Lower leg skin (tissue), 4 donors: ENCODE measurements around the gene NCKAP5L. TPM values are rescaled to one million over a fixed set of nuclear protein-coding genes. Genes with fewer than 3 reads are reported as not detected.

Experiments
- DNase-seq, 2 donors: peaks; one replicate each; pipeline ENCODE4 v3.0.0-alpha.2; 2019; ENCODE audit warnings: low spot score in 2 of 2
- H3K4me3 ChIP-seq: fragments of 200-600 bp; sonication (generic); 2 replicates; pipeline ENCODE4 v1.5.1; 2017; ENCODE audit warnings: mild to moderate bottlenecking, low read depth; ENCODE audit not compliant: poor library complexity, severe bottlenecking
- CTCF ChIP-seq, 3 donors: fragments of 450-650 bp; IDR thresholded peaks; one replicate each; pipeline ENCODE4 v1.5.1; 2016; ENCODE audit warnings: antibody characterized with exemption in 3 of 3, mild to moderate bottlenecking in 3 of 3, moderate library complexity in 2 of 3
- POLR2A ChIP-seq, 2 donors: fragments of 450-650 bp; IDR thresholded peaks; one replicate each; pipeline ENCODE4 v1.6.1; 2016 to 2017; ENCODE audit warnings: antibody characterized with exemption in 2 of 2, mild to moderate bottlenecking in 1 of 2, moderate library complexity in 1 of 2
- WGBS, 2 donors: methylation state at CpG; one replicate each; pipeline ENCODE4 v1.1.5; 2018; 5-methylcytosine and 5-hydroxymethylcytosine counted together
- intact Hi-C: fragments of 100-400 bp; cut with DNase I; formaldehyde crosslinking; loops from one replicate; pipeline ENCODE4 v1.15.0; 2023; ENCODE audit warnings: low total_unique reads
- total RNA-seq, 4 donors: library from RNA; depleted of rRNA; stranded (reverse); fragments of >200 nt; gene quantifications; one replicate each; pipeline ENCODE4 v1.1.0, GENCODE V29; 2016

The NCKAP5L gene
- total RNA-seq, 4 donors from 2014 or later, result 6.1 to 12.9 (median 9.0) TPM

- DNase-seq, result no peak
- intact Hi-C loops, result no loop called here
- WGBS, 2 donors, result 83 to 85% methylated on average over 4 of the region's 4 CpGs
- no peak for TF ChIP-seq POLR2A (IDR thresholded peaks at IDR 0.05)
- H3K4me3 ChIP-seq, result no peak overlapping the region
These were observed 16.2 kb downstream of the NCKAP5L start for GRCh38 chr12:49811961-49812401.

- intact Hi-C loops, result no loop called here
- peak in 1 of 2 donors; percentile 54 for DNase-seq
- WGBS, 2 donors, result 71 to 81% methylated on average over 5 of the region's 5 CpGs
- no peak for TF ChIP-seq POLR2A (IDR thresholded peaks at IDR 0.05)
- no peak for TF ChIP-seq CTCF (IDR thresholded peaks at IDR 0.05)
- H3K4me3 ChIP-seq, result no peak overlapping the region
These were observed 17.1 kb downstream of the NCKAP5L start for GRCh38 chr12:49811136-49811535.

DNA sequence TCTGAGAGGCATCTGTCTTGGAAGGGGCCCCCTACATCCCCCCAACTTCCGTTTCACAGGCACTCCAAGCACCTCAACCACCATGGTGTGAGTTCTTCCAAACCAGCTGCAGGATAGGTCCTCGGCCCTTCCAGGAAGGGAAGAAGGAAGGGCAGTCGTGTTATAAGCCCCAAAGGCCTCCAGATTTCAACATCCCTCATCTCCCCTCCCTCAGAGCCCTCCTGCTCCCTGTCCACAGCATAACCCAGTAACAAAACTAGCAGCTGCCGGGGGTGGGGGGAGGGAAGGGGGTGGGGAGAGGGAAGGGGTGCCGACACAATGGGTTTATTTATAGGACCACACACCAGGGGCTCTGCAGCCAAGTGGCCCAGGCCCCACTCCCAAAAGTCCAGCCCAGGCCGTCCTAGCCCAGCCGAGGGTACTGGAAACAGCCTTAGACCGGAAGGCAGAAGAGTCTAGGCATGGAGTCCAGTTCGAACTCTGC lies 18.3 kb downstream of the NCKAP5L start:
- peak in 1 of 2 donors; percentile 72 for DNase-seq
- no peak overlapping the region for H3K4me3 ChIP-seq
- WGBS, 2 donors, result 60 to 67% methylated on average over 9 of the region's 9 CpGs
- TF ChIP-seq POLR2A (IDR thresholded peaks at IDR 0.05) (no peak), CTCF (IDR thresholded peaks at IDR 0.05) (no peak)
- intact Hi-C loops, result no loop called here

DNA sequence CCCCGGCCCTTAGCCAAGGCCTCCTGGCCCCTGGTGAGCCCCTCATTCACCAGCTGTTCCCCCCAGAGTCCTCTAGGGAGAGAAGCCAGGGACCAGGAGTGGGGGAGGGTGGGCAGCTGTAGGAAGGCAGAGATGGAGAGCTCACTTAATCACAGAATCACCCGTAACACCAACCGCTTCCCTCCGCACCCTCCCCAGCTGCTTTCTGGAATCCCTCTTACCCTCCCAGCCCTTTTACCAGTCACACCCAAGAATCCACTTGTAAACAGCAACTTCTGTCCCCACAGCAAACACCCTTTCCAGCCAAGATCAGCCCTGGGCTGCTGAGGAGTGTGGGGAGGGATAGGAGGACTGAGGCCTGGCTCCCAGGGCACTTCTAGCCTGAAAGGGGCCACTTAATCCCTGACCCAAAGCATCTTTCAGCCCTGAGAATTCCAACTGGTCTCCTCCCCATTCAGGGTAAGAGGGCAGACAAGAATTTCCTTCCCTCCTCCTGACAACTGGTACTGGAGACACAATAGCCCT lies 18.8 kb downstream of the NCKAP5L start:
- intact Hi-C loops, result no loop called here
- 51 to 57% methylated on average over 3 to 4 of the region's 4 CpGs for WGBS, 2 donors
- no peak for TF ChIP-seq CTCF (IDR thresholded peaks at IDR 0.05)
- TF ChIP-seq POLR2A (IDR thresholded peaks at IDR 0.05), result no peak
- DNase-seq, result peak in 1 of 2 donors; percentile 86
- no peak overlapping the region for H3K4me3 ChIP-seq

DNA sequence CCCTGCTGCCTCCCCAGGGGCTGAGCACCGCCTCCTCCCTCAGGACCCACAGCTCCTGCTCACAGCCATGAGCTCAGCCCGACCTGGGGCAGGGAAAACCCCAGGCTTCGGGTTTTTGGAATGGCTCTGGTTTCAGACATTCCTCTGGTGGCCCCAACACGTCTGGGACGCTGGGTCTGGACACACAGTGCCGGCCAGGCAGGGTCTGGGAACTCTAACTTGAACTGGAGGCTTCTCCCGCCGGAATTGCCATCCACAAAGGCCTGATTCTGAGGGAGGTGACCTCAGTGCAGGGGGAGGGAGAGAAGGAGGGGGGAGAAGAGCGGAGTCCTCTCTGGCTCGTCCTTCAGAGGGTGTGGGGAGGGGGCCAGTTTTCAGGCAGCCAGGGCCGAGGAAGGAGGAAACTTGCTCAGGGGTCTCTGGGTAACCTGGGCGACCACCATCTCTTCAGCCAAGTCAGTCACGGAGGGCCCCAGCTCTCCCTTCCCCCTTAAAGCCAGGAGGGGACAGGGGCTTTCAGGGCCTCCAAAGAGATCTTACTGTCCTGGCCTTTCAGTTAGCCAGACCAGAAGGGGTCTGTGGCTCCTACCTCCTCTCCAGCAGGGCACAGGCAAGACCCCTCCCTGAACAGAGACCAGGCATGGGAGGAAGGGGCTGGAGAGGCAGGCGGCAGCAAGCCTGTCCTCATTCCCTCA lies 19.4 kb downstream of the NCKAP5L start:
- TF ChIP-seq POLR2A (IDR thresholded peaks at IDR 0.05) (no peak), CTCF (IDR thresholded peaks at IDR 0.05) (no peak)
- WGBS, 2 donors, result 49 to 57% methylated on average over 11 to 13 of the region's 14 CpGs
- no peak overlapping the region for H3K4me3 ChIP-seq
- DNase-seq, result peak in 1 of 2 donors; percentile 80
- intact Hi-C loops, result no loop called here

DNA sequence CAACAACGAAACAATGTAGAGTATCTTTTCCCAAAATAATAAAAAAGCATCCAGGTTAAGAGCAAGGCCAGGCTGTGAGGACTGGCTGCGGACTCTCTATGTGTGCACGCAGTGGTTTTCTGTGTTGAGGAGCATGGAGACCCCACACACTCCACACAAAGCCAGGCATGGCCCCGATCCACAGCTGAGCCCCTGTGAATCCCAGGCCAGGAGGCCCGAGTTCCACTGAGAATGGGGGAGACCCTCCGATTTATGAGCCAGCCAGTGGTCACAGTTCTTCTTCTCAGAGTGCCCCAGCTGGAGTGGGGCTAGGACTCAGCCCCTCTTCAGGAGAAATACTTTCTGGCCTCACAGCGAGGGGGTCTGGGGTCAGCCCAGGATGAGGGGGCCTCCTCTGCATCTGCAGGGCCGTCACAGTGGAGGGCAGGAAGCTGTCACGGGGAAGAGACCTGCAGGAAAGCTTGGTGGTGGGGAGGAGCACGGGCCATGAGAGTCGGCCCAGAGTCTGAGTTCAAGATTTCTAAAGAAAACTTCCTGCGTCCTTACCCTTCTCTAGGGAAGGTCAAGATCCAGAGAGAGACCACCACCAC lies 20.1 kb downstream of the NCKAP5L start:
- no peak overlapping the region for H3K4me3 ChIP-seq
- 92% methylated on average over 12 of the region's 12 CpGs for WGBS, 2 donors
- no peak for TF ChIP-seq POLR2A (IDR thresholded peaks at IDR 0.05)
- TF ChIP-seq CTCF (IDR thresholded peaks at IDR 0.05), result no peak
- intact Hi-C loops, result no loop called here
- peak in 1 of 2 donors; percentile 80 for DNase-seq
